Measurements from ENCODE around the gene HS1BP3. TPM values are rescaled to one million over a fixed set of nuclear protein-coding genes. Genes with fewer than 3 reads are reported as not detected.

The HS1BP3 gene
- total and polyA plus RNA-seq, 8 donors = 9.5 to 16.8 (median 10.8) TPM

DNA sequence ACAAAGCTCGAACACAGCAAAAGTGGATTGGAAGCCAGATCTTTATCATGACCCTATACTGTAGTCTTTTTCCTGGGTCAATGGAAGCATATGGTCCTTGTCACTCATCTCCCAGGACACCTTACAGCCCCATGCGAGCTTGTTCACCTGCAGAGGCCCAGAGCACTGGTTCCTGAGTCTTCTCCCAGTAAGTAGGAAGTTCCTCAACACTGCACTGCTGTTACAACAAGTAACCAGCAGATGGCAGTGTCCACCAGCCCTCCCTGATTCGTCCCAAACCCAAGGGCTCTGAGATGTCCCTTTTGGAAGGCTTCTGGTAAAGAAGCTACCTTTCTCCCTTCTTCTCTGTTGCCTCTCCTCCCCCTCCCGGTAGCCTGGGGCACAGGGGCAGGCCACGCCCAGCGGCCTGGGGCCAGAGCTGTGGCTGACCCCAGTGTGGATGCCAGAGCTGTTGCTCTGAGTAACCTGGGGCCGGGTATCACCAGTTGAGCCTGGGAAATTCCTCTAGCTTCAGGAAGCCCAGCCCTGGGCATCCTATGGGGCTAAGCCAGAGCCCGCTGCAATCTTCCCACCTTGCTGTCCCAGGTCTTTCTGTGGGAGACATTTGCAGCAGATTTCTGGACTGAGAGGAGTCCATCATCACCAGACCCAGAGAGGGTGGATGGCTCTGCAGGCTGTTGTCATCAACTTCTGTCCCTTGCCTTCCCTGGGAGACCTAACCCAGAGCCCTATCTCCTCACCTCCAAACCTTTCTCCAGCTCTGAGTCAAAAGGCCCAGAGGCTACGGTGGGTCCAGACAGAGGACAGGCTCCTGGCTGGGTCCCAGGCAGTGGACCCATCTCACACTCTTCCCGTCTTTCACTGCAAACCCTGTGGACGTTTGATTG lies 10.8 kb upstream of the HS1BP3 start:
- 24 to 27% methylated on average over 10 to 11 of the region's 11 CpGs for WGBS, 2 donors
- DNase-seq = peak in 4 of 6 donors; percentile 42 to 78 (median 55)
- TF ChIP-seq, protein P1, sequence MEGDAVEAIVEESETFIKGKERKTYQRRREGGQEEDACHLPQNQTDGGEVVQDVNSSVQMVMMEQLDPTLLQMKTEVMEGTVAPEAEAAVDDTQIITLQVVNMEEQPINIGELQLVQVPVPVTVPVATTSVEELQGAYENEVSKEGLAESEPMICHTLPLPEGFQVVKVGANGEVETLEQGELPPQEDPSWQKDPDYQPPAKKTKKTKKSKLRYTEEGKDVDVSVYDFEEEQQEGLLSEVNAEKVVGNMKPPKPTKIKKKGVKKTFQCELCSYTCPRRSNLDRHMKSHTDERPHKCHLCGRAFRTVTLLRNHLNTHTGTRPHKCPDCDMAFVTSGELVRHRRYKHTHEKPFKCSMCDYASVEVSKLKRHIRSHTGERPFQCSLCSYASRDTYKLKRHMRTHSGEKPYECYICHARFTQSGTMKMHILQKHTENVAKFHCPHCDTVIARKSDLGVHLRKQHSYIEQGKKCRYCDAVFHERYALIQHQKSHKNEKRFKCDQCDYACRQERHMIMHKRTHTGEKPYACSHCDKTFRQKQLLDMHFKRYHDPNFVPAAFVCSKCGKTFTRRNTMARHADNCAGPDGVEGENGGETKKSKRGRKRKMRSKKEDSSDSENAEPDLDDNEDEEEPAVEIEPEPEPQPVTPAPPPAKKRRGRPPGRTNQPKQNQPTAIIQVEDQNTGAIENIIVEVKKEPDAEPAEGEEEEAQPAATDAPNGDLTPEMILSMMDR (IDR thresholded peaks at IDR 0.05) = peak; percentile 93 to 97 (median 95)
- no peak for FAIRE-seq
- Histone ChIP-seq H3K27me3 (peaks cover 0 to 11% (median 3%) of the 10 kb centered on the region in 4 donors), H3K4me3 (no peak overlapping the region), H3K4me1 (no peaks in the 10 kb centered on the region), H3K36me3 (no peaks in the 10 kb centered on the region), H3K9me3 (no peaks in the 10 kb centered on the region), H3K27ac (no peak overlapping the region)
- intact Hi-C loops (cut with DNase I) = loop anchor here (5.0 to 10.0 kb wide), 3 partner anchors 93 to 303 kb away; no protein-coding TSS in a partner anchor
- peak; percentile 75 to 92 (median 89) for ATAC-seq

DNA sequence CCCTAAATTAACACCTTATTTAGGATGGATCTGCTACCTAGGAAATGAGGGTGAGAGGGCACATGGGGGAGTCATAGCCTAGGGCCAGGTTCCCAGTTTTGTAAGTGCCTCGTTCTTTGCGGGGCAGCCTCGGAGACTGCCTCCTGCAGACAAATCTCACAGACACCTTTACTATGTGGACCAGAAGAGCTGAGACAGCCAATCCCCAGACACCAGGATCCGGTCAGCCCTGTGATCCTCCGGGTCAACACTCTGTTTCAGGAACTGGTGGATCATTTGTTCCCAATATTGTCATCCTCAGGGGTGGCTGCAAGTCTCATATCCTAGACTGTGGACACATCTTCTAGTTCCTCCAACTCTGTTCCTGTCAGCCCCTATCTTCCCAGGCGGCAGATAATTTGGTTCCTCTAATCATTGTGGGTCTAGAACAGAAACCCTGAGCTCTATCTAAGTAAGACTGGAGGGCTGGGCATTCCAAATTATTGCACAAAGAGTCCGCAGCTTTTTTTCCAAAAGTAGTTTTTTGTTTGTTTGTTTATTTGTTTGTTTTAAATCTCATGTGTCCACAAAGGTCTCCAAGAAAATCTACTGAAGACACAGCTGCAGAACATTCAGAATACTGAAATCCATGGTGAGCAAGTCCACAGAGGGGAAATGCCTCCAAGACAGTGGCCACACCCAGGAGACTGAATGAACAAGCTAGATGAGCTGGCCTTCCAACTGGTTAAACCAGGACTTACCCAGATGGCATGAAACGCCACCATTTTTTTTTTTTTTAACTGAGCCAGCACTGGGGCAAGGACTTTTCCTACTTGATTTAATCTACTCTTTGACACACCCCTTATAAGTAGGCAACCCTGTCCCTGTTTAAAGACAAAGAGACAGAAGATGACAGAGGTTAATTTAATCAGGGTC lies 9.9 kb upstream of the HS1BP3 start:
- intact Hi-C loops (cut with DNase I) = loop anchor here (5.0 to 10.0 kb wide), 3 partner anchors 94 to 304 kb away; no protein-coding TSS in a partner anchor
- TF ChIP-seq, protein P1 (IDR thresholded peaks at IDR 0.05) = no peak
- FAIRE-seq = no peak
- DNase-seq = no peak
- no peak overlapping the region for H3K27ac ChIP-seq
- ATAC-seq = no peak
- H3K9me3 ChIP-seq = no peaks in the 10 kb centered on the region
- H3K27me3 ChIP-seq = peaks cover 0 to 2% (median under 1%) of the 10 kb centered on the region in 4 donors
- WGBS, 2 donors = 35 to 38% methylated on average over 8 of the region's 8 CpGs
- H3K4me1 ChIP-seq = no peaks in the 10 kb centered on the region
- no peak overlapping the region for H3K4me3 ChIP-seq
- no peaks in the 10 kb centered on the region for H3K36me3 ChIP-seq

DNA sequence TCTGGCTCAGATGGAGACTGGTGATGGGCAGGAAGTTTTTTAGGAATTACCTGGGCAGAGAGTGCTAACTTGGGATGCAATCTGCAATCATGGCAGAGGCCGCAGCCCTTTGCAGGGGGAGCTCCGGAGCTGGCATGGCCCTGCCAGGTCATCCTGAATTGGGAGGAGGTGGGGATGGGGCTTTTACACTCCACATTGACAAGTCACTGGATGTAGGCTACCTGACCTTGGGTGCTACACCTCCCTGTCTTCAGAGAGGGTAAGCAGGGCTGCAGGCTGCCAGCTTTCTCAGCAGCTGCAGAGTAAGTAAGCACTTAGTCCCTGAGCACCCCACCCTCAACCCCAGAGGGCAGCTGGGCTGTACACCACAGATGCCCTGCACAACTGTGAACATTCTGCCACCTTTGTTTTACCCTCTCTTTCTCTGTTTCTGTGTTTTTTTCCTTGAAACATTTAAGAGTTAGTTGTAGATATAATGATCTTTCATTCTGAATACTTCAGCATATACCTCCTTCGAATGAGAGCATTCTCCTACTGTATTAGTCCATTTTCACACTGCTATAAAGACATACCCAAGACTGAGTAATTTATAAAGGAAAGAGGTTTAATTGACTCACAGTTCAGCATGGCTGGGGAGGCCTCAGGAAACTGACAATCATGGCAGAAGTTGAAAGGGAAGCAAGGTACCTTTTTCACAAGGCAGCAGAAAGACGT lies 6.8 kb upstream of the HS1BP3 start:
- no peak overlapping the region for H3K4me3 ChIP-seq
- no peaks in the 10 kb centered on the region for H3K36me3 ChIP-seq
- intact Hi-C loops (cut with DNase I) = no loop called here
- H3K27ac ChIP-seq = no peak overlapping the region
- H3K4me1 ChIP-seq = no peaks in the 10 kb centered on the region
- ATAC-seq (no peak), DNase-seq (peak in 1 of 6 donors; percentile 22), FAIRE-seq (no peak)
- no peaks in the 10 kb centered on the region for H3K27me3 ChIP-seq
- no peaks in the 10 kb centered on the region for H3K9me3 ChIP-seq
- WGBS, 2 donors = 78 to 81% methylated on average over 4 of the region's 4 CpGs
- TF ChIP-seq, protein P1 (IDR thresholded peaks at IDR 0.05) = no peak

DNA sequence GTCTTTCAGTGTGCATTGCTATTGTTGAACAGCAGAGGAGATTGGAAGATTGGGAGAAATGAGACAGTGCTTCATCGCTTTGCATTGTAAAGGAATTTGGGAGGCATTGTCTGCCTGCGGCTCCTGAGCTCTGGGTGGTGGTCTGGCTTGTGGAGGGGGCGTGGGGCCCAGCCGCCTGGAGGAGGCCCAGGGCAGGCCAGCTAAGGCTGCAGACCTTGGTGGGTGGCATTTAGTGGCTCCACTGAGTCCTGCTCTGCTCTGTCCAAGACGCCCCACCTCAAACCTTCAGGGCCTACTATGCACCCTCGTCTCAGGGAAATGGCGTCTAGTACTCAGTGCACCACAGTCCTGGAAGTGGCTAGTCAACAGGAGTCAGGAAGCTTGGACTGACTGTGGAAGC lies 5.7 kb upstream of the HS1BP3 start:
- ATAC-seq = no peak
- H3K4me3 ChIP-seq = no peak overlapping the region
- 74 to 81% methylated on average over 7 of the region's 7 CpGs for WGBS, 2 donors
- no peaks in the 10 kb centered on the region for H3K27me3 ChIP-seq
- H3K36me3 ChIP-seq = no peaks in the 10 kb centered on the region
- intact Hi-C loops (cut with DNase I) = no loop called here
- peak in 1 of 6 donors; percentile 28 for DNase-seq
- H3K27ac ChIP-seq = no peak overlapping the region
- no peak for FAIRE-seq
- no peaks in the 10 kb centered on the region for H3K9me3 ChIP-seq
- TF ChIP-seq, protein P1 (IDR thresholded peaks at IDR 0.05) = no peak
- no peaks in the 10 kb centered on the region for H3K4me1 ChIP-seq

All from pancreas (tissue), 10 donors.